Skeletal muscle tissue (tissue), 4 donors: ENCODE data around the gene RETREG1. TPM values are rescaled to one million over a fixed set of nuclear protein-coding genes. Genes with fewer than 3 reads are reported as not detected.
"Not testable (repeated sequence)": the region's sequence is repeated elsewhere in the genome, so short reads cannot be mapped to it uniquely, and the experiment has no call there.

Source experiments
- H3K27ac ChIP-seq: one replicate; pipeline ENCODE4 v1.7.0; 2013; ENCODE audit warnings: mild to moderate bottlenecking, low read depth, low read length, inconsistent platforms
- H3K27me3 ChIP-seq, 3 donors: one replicate each; pipeline ENCODE4 v1.7.0; 2013; ENCODE audit warnings: low read length in 3 of 3; ENCODE audit not compliant: control insufficient read depth in 3 of 3, insufficient read depth in 3 of 3
- H3K36me3 ChIP-seq, 3 donors: one replicate each; pipeline ENCODE4 v1.7.0; 2013; ENCODE audit warnings: low read length in 3 of 3; ENCODE audit not compliant: control insufficient read depth in 3 of 3, insufficient read depth in 3 of 3
- H3K4me1 ChIP-seq, 3 donors: one replicate each; pipeline ENCODE4 v1.7.0; 2013; ENCODE audit warnings: low read length in 3 of 3, mild to moderate bottlenecking in 3 of 3; ENCODE audit not compliant: control insufficient read depth in 3 of 3, insufficient read depth in 3 of 3
- H3K4me3 ChIP-seq, 3 donors: one replicate each; pipeline ENCODE4 v1.7.0; 2013; ENCODE audit warnings: low read length in 3 of 3
- H3K9ac ChIP-seq, 3 donors: one replicate each; pipeline ENCODE4 v1.7.0; 2013; ENCODE audit warnings: low read length in 3 of 3, mild to moderate bottlenecking in 3 of 3, moderate library complexity in 2 of 3, low read depth in 1 of 3
- H3K9me3 ChIP-seq, 3 donors: one replicate each; pipeline ENCODE4 v1.7.0; 2013; ENCODE audit warnings: low read length in 3 of 3; ENCODE audit not compliant: control insufficient read depth in 3 of 3
- total RNA-seq: library from RNA; depleted of rRNA; stranded (reverse); fragments of >200 nt; gene quantifications from one replicate; pipeline ENCODE4 v1.2.3, GENCODE V29; 2014
- donor health status: Osteomylitis.

The RETREG1 gene
- total RNA-seq, 1 donor from 2014 or later: 61.1 TPM

- H3K36me3 ChIP-seq: no peaks in the 10 kb centered on the region
- H3K4me1 ChIP-seq: peaks cover 0 to 6% (median 0%) of the 10 kb centered on the region in 3 donors
- no peak overlapping the region for H3K27ac ChIP-seq
- H3K9me3 ChIP-seq: no peaks in the 10 kb centered on the region
- H3K9ac ChIP-seq: no peak overlapping the region
- no peak overlapping the region for H3K4me3 ChIP-seq
- H3K27me3 ChIP-seq: peaks cover 0 to 3% (median 0%) of the 10 kb centered on the region in 3 donors
Observed at GRCh38 chr5:16654647-16655334, 38.0 kb upstream of the RETREG1 start.

GRCh38 chr5:16648739-16649138 lies 31.9 kb upstream of the RETREG1 start:
- not testable (repeated sequence) for H3K9ac ChIP-seq, H3K9me3 ChIP-seq, H3K4me1 ChIP-seq, H3K27ac ChIP-seq, H3K27me3 ChIP-seq, H3K4me3 ChIP-seq, H3K36me3 ChIP-seq

GRCh38 chr5:16644301-16644889 lies 27.6 kb upstream of the RETREG1 start:
- no peaks in the 10 kb centered on the region for H3K36me3 ChIP-seq
- H3K27ac ChIP-seq: no peak overlapping the region
- no peak overlapping the region for H3K9ac ChIP-seq
- H3K4me1 ChIP-seq: no peaks in the 10 kb centered on the region
- no peaks in the 10 kb centered on the region for H3K27me3 ChIP-seq
- H3K4me3 ChIP-seq: no peak overlapping the region
- H3K9me3 ChIP-seq: peaks cover 0 to 2% (median 0%) of the 10 kb centered on the region in 3 donors

GRCh38 chr5:16642867-16643266 lies 26.1 kb upstream of the RETREG1 start:
- no peak overlapping the region for H3K9ac ChIP-seq
- no peaks in the 10 kb centered on the region for H3K4me1 ChIP-seq
- H3K4me3 ChIP-seq: no peak overlapping the region
- no peaks in the 10 kb centered on the region for H3K36me3 ChIP-seq
- H3K27ac ChIP-seq: no peak overlapping the region
- no peaks in the 10 kb centered on the region for H3K27me3 ChIP-seq
- H3K9me3 ChIP-seq: peaks cover 0 to 2% (median 0%) of the 10 kb centered on the region in 3 donors

- Histone ChIP-seq H3K27me3 (no peaks in the 10 kb centered on the region), H3K27ac (no peak overlapping the region), H3K36me3 (no peaks in the 10 kb centered on the region), H3K4me1 (no peaks in the 10 kb centered on the region), H3K9ac (no peak overlapping the region), H3K4me3 (no peak overlapping the region), H3K9me3 (peaks cover 0 to 2% (median 0%) of the 10 kb centered on the region in 3 donors)
Observed at GRCh38 chr5:16639206-16639605, 22.4 kb upstream of the RETREG1 start.

- Histone ChIP-seq H3K4me1 (peaks cover 0 to 2% (median 0%) of the 10 kb centered on the region in 3 donors), H3K4me3 (no peak overlapping the region), H3K27ac (no peak overlapping the region), H3K36me3 (no peaks in the 10 kb centered on the region), H3K9ac (no peak overlapping the region), H3K9me3 (no peaks in the 10 kb centered on the region), H3K27me3 (no peaks in the 10 kb centered on the region)
Observed at GRCh38 chr5:16628376-16628775, 11.6 kb upstream of the RETREG1 start.

GRCh38 chr5:16626696-16627264 lies 10.0 kb upstream of the RETREG1 start:
- Histone ChIP-seq H3K9me3 (no peaks in the 10 kb centered on the region), H3K4me3 (no peak overlapping the region), H3K36me3 (no peaks in the 10 kb centered on the region), H3K9ac (no peak overlapping the region), H3K27ac (no peak overlapping the region), H3K4me1 (peaks cover 0 to 2% (median 0%) of the 10 kb centered on the region in 3 donors), H3K27me3 (no peaks in the 10 kb centered on the region)

GRCh38 chr5:16625096-16625495 lies 8.3 kb upstream of the RETREG1 start:
- Histone ChIP-seq H3K27me3 (no peaks in the 10 kb centered on the region), H3K27ac (no peak overlapping the region), H3K36me3 (no peaks in the 10 kb centered on the region), H3K4me3 (no peak overlapping the region), H3K9me3 (no peaks in the 10 kb centered on the region), H3K4me1 (peaks cover 0 to 2% (median 0%) of the 10 kb centered on the region in 3 donors), H3K9ac (no peak overlapping the region)

- Histone ChIP-seq H3K9ac (no peak overlapping the region), H3K4me3 (no peak overlapping the region), H3K9me3 (no peaks in the 10 kb centered on the region), H3K36me3 (no peaks in the 10 kb centered on the region), H3K27me3 (peaks cover 0 to 7% (median 5%) of the 10 kb centered on the region in 3 donors), H3K27ac (no peak overlapping the region), H3K4me1 (peaks cover 8 to 11% (median 11%) of the 10 kb centered on the region in 3 donors)
Observed at GRCh38 chr5:16619136-16619535, 2.3 kb upstream of the RETREG1 start.
